K562 (cell line): ENCODE results near the gene GYS1. TPM values are rescaled to one million over a fixed set of nuclear protein-coding genes. Genes with fewer than 3 reads are reported as not detected.

Experiments
- CBFA2T3 ChIP-seq: fragments of 450-650 bp; IDR thresholded peaks from 2 replicates; pipeline ENCODE4 v1.6.1; 2017
- CBX3 ChIP-seq, 2 experiments: IDR thresholded peaks; 1 replicate in 1 of 2; 2 replicates in 1 of 2; pipeline ENCODE4 v1.6.1; 2012; ENCODE audit warnings: inconsistent platforms in 2 of 2, low read length in 2 of 2, borderline replicate concordance in 1 of 2, control low read depth in 1 of 2
- E2F1 ChIP-seq: sonication (generic); formaldehyde crosslinking; IDR thresholded peaks from 2 replicates; pipeline ENCODE4 v1.8.1; 2023; ENCODE audit warnings: mild to moderate bottlenecking, missing genetic modification reagents, moderate library complexity
- HNRNPH1 ChIP-seq: fragments of 200-400 bp; formaldehyde crosslinking; optimal IDR thresholded peaks from 2 replicates; pipeline ENCODE3; 2017; ENCODE audit warnings: low read depth, mild to moderate bottlenecking, low read length, moderate library complexity
- NFIC ChIP-seq: fragments of 450-650 bp; IDR thresholded peaks from 2 replicates; pipeline ENCODE4 v1.6.1; 2017; ENCODE audit warnings: mild to moderate bottlenecking, inconsistent platforms
- POLR2AphosphoS2 ChIP-seq: IDR thresholded peaks from 2 replicates; pipeline ENCODE4 v1.6.1; 2012; ENCODE audit warnings: low read length, improper control_type of control experiment
- SAFB ChIP-seq: fragments of 200-400 bp; formaldehyde crosslinking; IDR thresholded peaks from 2 replicates; pipeline ENCODE4 v1.6.1; 2017; ENCODE audit warnings: low read depth, low read length, borderline replicate concordance
- STAG1 ChIP-seq: sonication (generic); formaldehyde crosslinking; IDR thresholded peaks from 2 replicates; pipeline ENCODE4 v1.5.0; 2020; ENCODE audit warnings: missing genetic modification reagents, borderline replicate concordance
- TAF15 ChIP-seq: fragments of 200-400 bp; formaldehyde crosslinking; IDR thresholded peaks from 2 replicates; pipeline ENCODE4 v1.6.1; 2017; ENCODE audit warnings: mild to moderate bottlenecking, low read depth, low read length, moderate library complexity
- TBL1XR1 ChIP-seq, 2 experiments: IDR thresholded peaks; 2 replicates each; pipeline ENCODE4 v1.6.1; 2012; ENCODE audit warnings: improper control_type of control experiment in 2 of 2, low read length in 2 of 2, mild to moderate bottlenecking in 1 of 2
- U2AF2 ChIP-seq: fragments of 200-400 bp; formaldehyde crosslinking; optimal IDR thresholded peaks from 2 replicates; pipeline ENCODE3; 2017; ENCODE audit warnings: low read depth, mild to moderate bottlenecking, low read length
- ZFP91 ChIP-seq: sonication (generic); formaldehyde crosslinking; IDR thresholded peaks from 2 replicates; pipeline ENCODE4 v1.8.0; 2022; ENCODE audit warnings: mild to moderate bottlenecking, missing genetic modification reagents
- ZNF143 ChIP-seq: sonication (generic); formaldehyde crosslinking; IDR thresholded peaks from 2 replicates; pipeline ENCODE4 v1.9.0; 2022; ENCODE audit warnings: mild to moderate bottlenecking, missing genetic modification reagents
- ZNF3 ChIP-seq: fragments of 250-450 bp; sonication (Bioruptor Pico); IDR thresholded peaks from 2 replicates; pipeline ENCODE4 v1.5.0; 2021; ENCODE audit warnings: mild to moderate bottlenecking, moderate library complexity
- polyA plus RNA-seq, 8 experiments: library from polyadenylated mRNA; depleted of rRNA in 4 of 8; stranded (reverse) in 5 of 8; unstranded in 3 of 8; fragments of >200 nt; fragmentation: Nextera tagmentation in 2 of 8; fragmentation: Illumina TruSeq in 1 of 8; extraction: Ambion mirVana in 2 of 8; extraction: Trizol in 1 of 8; gene quantifications; 2 replicates each; pipeline versions ENCODE4 v1.2.1 to v1.2.3, GENCODE V29; 2011 to 2014; ENCODE audit warnings: inconsistent platforms in 1 of 8, missing spikeins in 1 of 8
- total RNA-seq, 7 experiments: library from RNA; depleted of rRNA in 6 of 7; stranded (reverse); fragments of >200 nt in 6 of 7; fragmentation: Illumina TruSeq in 2 of 7; extraction: Trizol in 2 of 7; gene quantifications; 2 replicates each; pipeline versions ENCODE4 v1.2.1 to v1.2.3, GENCODE V29; 2011 to 2021; ENCODE audit warnings: low replicate concordance in 1 of 7
- TF ChIP-seq, protein P1 (sequence below): fragments of 250-450 bp; sonication (Bioruptor Pico); IDR thresholded peaks from 2 replicates; pipeline ENCODE4 v1.4.0; 2020
- TF ChIP-seq, protein P2 (sequence below): sonication (generic); formaldehyde crosslinking; IDR thresholded peaks from 2 replicates; pipeline ENCODE4 v1.8.0; 2022; ENCODE audit warnings: missing genetic modification reagents, mild to moderate bottlenecking, moderate library complexity, borderline replicate concordance
- TF ChIP-seq, protein P3 (sequence below): fragments of 450-650 bp; formaldehyde crosslinking; IDR thresholded peaks from 2 replicates; pipeline ENCODE4 v1.4.0; 2022; ENCODE audit warnings: missing genetic modification characterization

GYS1 gene
- total and polyA plus RNA-seq, 9 of the 15 experiments (the other 6 are each of a cell fraction or from before 2014, with no cell fraction given) = 1.9 to 31.1 (median 15.2) TPM

DNA sequence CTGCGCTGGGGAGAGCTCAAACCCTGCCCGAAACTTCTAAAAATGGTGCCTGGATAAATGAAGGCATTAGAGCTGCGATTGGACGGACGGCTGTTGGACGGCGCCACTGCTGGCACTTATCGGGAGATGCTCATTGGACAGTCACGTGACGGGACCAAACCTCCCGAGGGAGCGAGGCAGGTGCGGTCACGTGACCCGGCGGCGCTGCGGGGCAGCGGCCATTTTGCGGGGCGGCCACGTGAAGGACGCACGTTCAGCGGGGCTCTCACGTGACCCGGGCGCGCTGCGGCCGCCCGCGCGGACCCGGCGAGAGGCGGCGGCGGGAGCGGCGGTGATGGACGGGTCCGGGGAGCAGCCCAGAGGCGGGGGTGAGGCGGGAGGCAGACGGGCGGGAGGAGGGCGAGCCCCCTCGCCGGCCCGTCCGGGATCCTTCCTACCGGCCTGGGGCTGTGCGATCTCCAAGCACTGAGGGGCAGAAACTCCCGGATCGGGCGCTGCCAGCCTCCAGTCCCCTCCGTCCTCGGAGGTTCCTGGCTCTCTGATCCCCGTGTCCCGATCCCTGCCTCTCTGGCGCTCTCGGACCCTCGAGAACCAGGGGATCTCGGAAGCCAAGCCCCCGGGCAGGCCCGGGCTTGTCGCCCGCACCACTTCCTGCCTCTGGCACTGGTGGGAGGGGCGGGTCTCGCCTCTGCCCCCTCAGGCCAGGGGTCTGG, 38.4 kb downstream of the GYS1 start, which contains the start of gene BAX (continued):
- TF ChIP-seq, protein P1, sequence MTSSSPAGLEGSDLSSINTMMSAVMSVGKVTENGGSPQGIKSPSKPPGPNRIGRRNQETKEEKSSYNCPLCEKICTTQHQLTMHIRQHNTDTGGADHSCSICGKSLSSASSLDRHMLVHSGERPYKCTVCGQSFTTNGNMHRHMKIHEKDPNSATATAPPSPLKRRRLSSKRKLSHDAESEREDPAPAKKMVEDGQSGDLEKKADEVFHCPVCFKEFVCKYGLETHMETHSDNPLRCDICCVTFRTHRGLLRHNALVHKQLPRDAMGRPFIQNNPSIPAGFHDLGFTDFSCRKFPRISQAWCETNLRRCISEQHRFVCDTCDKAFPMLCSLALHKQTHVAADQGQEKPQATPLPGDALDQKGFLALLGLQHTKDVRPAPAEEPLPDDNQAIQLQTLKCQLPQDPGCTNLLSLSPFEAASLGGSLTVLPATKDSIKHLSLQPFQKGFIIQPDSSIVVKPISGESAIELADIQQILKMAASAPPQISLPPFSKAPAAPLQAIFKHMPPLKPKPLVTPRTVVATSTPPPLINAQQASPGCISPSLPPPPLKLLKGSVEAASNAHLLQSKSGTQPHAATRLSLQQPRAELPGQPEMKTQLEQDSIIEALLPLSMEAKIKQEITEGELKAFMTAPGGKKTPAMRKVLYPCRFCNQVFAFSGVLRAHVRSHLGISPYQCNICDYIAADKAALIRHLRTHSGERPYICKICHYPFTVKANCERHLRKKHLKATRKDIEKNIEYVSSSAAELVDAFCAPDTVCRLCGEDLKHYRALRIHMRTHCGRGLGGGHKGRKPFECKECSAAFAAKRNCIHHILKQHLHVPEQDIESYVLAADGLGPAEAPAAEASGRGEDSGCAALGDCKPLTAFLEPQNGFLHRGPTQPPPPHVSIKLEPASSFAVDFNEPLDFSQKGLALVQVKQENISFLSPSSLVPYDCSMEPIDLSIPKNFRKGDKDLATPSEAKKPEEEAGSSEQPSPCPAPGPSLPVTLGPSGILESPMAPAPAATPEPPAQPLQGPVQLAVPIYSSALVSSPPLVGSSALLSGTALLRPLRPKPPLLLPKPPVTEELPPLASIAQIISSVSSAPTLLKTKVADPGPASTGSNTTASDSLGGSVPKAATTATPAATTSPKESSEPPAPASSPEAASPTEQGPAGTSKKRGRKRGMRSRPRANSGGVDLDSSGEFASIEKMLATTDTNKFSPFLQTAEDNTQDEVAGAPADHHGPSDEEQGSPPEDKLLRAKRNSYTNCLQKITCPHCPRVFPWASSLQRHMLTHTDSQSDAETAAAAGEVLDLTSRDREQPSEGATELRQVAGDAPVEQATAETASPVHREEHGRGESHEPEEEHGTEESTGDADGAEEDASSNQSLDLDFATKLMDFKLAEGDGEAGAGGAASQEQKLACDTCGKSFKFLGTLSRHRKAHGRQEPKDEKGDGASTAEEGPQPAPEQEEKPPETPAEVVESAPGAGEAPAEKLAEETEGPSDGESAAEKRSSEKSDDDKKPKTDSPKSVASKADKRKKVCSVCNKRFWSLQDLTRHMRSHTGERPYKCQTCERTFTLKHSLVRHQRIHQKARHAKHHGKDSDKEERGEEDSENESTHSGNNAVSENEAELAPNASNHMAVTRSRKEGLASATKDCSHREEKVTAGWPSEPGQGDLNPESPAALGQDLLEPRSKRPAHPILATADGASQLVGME (CRISPR knock-in tag) = peak; percentile 90
- TF ChIP-seq POLR2AphosphoS2 = no peak
- TF ChIP-seq CBFA2T3 = peak; percentile 45; the same call in 1 of the 2 replicates
- no peak for TF ChIP-seq ZNF3 (CRISPR knock-in tag)
- no peak for TF ChIP-seq TAF15
- TF ChIP-seq NFIC = peak; percentile 72
- no peak for TF ChIP-seq ZFP91
- no peak for TF ChIP-seq STAG1 (CRISPR knock-in tag)
- TF ChIP-seq, protein P2, sequence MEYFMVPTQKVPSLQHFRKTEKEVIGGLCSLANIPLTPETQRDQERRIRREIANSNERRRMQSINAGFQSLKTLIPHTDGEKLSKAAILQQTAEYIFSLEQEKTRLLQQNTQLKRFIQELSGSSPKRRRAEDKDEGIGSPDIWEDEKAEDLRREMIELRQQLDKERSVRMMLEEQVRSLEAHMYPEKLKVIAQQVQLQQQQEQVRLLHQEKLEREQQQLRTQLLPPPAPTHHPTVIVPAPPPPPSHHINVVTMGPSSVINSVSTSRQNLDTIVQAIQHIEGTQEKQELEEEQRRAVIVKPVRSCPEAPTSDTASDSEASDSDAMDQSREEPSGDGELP (CRISPR knock-in tag) = peak; percentile 86
- TF ChIP-seq HNRNPH1 = no peak
- TF ChIP-seq U2AF2 = no peak
- no peak for TF ChIP-seq TBL1XR1 (IDR thresholded peaks at IDR 0.05; ENCODE audit: low read length in 2 of 2)
- TF ChIP-seq SAFB = no peak
- peak; percentile 34; the same call in 1 of the 2 replicates for TF ChIP-seq ZNF143
- TF ChIP-seq, protein P3, sequence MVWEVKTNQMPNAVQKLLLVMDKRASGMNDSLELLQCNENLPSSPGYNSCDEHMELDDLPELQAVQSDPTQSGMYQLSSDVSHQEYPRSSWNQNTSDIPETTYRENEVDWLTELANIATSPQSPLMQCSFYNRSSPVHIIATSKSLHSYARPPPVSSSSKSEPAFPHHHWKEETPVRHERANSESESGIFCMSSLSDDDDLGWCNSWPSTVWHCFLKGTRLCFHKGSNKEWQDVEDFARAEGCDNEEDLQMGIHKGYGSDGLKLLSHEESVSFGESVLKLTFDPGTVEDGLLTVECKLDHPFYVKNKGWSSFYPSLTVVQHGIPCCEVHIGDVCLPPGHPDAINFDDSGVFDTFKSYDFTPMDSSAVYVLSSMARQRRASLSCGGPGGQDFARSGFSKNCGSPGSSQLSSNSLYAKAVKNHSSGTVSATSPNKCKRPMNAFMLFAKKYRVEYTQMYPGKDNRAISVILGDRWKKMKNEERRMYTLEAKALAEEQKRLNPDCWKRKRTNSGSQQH = no peak
- no peak for TF ChIP-seq CBX3 (IDR thresholded peaks at IDR 0.05; ENCODE audit: borderline replicate concordance in 1 of 2, low read length in 2 of 2)
- TF ChIP-seq E2F1 = no peak
